ENCODE results near the gene CCDC30.

CCDC30 gene

DNA sequence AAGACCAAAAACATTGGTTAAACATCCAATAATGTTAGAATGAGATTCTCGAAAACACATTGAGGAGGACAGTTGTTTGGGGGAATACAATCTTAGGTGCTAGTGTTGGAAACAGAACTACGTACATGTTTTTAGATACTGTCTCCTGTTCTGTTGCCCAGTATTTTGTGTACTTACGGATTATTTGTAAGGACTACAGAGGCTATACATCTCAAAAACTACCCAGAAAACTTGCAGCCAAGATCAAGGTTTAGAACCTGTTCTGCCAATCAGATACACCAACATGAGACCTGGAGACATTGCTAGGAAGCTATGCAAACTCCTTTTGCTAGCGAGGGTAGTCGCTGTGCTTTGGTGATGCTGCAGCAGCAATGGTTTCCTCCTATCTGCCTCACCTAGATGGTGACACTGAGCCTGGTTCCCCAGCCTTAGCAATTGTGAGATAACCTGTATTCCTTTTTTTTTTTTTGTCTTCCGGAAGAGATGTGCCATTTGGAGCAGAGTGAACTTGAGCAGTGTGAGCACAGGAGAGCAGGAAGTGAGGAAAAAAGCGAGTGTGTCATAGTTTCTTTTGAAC is 240.9 kb downstream of the CCDC30 start:
- no peak for DNase-seq

All from NCI-H526 treated with DMSO at 0.1 percent for 48 hours (cell line).